ENCODE data around the gene EIF3A.

GRCh38 chr10:119119400-119119799 lies 38.8 kb upstream of the EIF3A start:
- TF ChIP-seq CTCF (IDR thresholded peaks at IDR 0.05), result no peak
- no peak for TF ChIP-seq POLR2A (IDR thresholded peaks at IDR 0.05)
